ENCODE measurements around the gene HIPK2.
"Not testable (repeated sequence)": the region's sequence is repeated elsewhere in the genome, so short reads cannot be mapped to it uniquely, and the experiment has no call there.

The HIPK2 gene

GRCh38 chr7:139611556-139611955 is 166.2 kb downstream of the HIPK2 start:
- not testable (repeated sequence) for DNase-seq

- DNase-seq: no peak
Measured at GRCh38 chr7:139610595-139610994, 167.2 kb downstream of the HIPK2 start.

- no peak for DNase-seq
Measured at GRCh38 chr7:139603896-139604295, 173.9 kb downstream of the HIPK2 start.

GRCh38 chr7:139603282-139603681 is 174.5 kb downstream of the HIPK2 start:
- no peak for DNase-seq

GRCh38 chr7:139602143-139602722 is 175.6 kb downstream of the HIPK2 start:
- DNase-seq: no peak

GRCh38 chr7:139601176-139601575 is 176.6 kb downstream of the HIPK2 start:
- DNase-seq: no peak

- DNase-seq: no peak
Measured at GRCh38 chr7:139600306-139600705, 177.5 kb downstream of the HIPK2 start.

- DNase-seq: no peak
Measured at GRCh38 chr7:139598642-139599041, 179.2 kb downstream of the HIPK2 start.

- DNase-seq: no peak
Measured at GRCh38 chr7:139597028-139597427, 180.8 kb downstream of the HIPK2 start.

- DNase-seq: no peak
Measured at GRCh38 chr7:139596626-139597025, 181.2 kb downstream of the HIPK2 start.

GRCh38 chr7:139595806-139596205 is 182.0 kb downstream of the HIPK2 start:
- DNase-seq: no peak

- DNase-seq: no peak
Measured at GRCh38 chr7:139594911-139595476, 182.8 kb downstream of the HIPK2 start.

GRCh38 chr7:139594090-139594489 is 183.7 kb downstream of the HIPK2 start:
- DNase-seq: no peak

- no peak for DNase-seq
Measured at GRCh38 chr7:139592801-139593461, 184.9 kb downstream of the HIPK2 start.

GRCh38 chr7:139591550-139592195 is 186.1 kb downstream of the HIPK2 start:
- no peak for DNase-seq

GRCh38 chr7:139589474-139589873 is 188.3 kb downstream of the HIPK2 start:
- no peak for DNase-seq

- no peak for DNase-seq
Measured at GRCh38 chr7:139588632-139589031, 189.2 kb downstream of the HIPK2 start.

- DNase-seq: no peak
Measured at GRCh38 chr7:139587535-139587934, 190.3 kb downstream of the HIPK2 start.

GRCh38 chr7:139586286-139586685 is 191.5 kb downstream of the HIPK2 start:
- DNase-seq: no peak

GRCh38 chr7:139585042-139585441 is 192.8 kb downstream of the HIPK2 start:
- no peak for DNase-seq

GRCh38 chr7:139583826-139584553 is 193.8 kb downstream of the HIPK2 start:
- no peak for DNase-seq

- no peak for DNase-seq
Measured at GRCh38 chr7:139582671-139583155, 195.1 kb downstream of the HIPK2 start.

GRCh38 chr7:139582130-139582650 is 195.6 kb downstream of the HIPK2 start:
- no peak for DNase-seq
